Choroid plexus epithelial cell (primary cell): ENCODE results near the gene IFNA10.
"Not testable (repeated sequence)": the region's sequence is repeated elsewhere in the genome, so short reads cannot be mapped to it uniquely, and the experiment has no call there.

ENCODE experiments used
- DNase-seq: peaks from one replicate; pipeline ENCODE4 v3.0.0-alpha.2; 2010; ENCODE audit warnings: low read depth
- H3K4me3 ChIP-seq: 2 replicates; pipeline ENCODE4 v1.5.1; 2011; ENCODE audit warnings: low read depth, mild to moderate bottlenecking, control low read depth, low read length, moderate library complexity
- CTCF ChIP-seq: conservative IDR thresholded peaks from 2 replicates; pipeline ENCODE4 v1.5.1; 2011; ENCODE audit warnings: low read depth, mild to moderate bottlenecking, control low read depth, inconsistent platforms, low read length, moderate library complexity

The IFNA10 gene

GRCh38 chr9:21235468-21236359 is 28.8 kb upstream of the IFNA10 start:
- H3K4me3 ChIP-seq = not testable (repeated sequence)
- peak; percentile 75 for TF ChIP-seq CTCF
- DNase-seq = peak; percentile 74

- DNase-seq = no peak
- TF ChIP-seq CTCF = no peak
- H3K4me3 ChIP-seq = no peak overlapping the region
Measured at GRCh38 chr9:21234153-21234687, 27.3 kb upstream of the IFNA10 start.

GRCh38 chr9:21233258-21233657 is 26.3 kb upstream of the IFNA10 start:
- DNase-seq = no peak
- no peak overlapping the region for H3K4me3 ChIP-seq
- TF ChIP-seq CTCF = no peak

GRCh38 chr9:21228122-21228521 is 21.2 kb upstream of the IFNA10 start, which contains the start of gene IFNA17:
IFNA17 (minus strand) TSS chr9:21228222; CDS start chr9:21228173, 49 bp downstream.
- H3K4me3 ChIP-seq = no peak within 1 kb of the TSS
- TF ChIP-seq CTCF = no peak
- DNase-seq = no peak

GRCh38 chr9:21217211-21217610 is 10.3 kb upstream of the IFNA10 start, which contains the start of gene IFNA16:
IFNA16 (minus strand) TSS chr9:21217311; CDS start chr9:21217305, 6 bp downstream.
- DNase-seq, H3K4me3 ChIP-seq: not testable (repeated sequence)

- H3K4me3 ChIP-seq = not testable (repeated sequence)
- peak; percentile 67 for TF ChIP-seq CTCF
- DNase-seq = peak; percentile 37
Measured at GRCh38 chr9:21213411-21214326, 6.7 kb upstream of the IFNA10 start.

- DNase-seq, H3K4me3 ChIP-seq: not testable (repeated sequence)
Measured at GRCh38 chr9:21212160-21212559, 5.2 kb upstream of the IFNA10 start.

- not testable (repeated sequence) for H3K4me3 ChIP-seq, DNase-seq
Measured at GRCh38 chr9:21210782-21211181, 3.8 kb upstream of the IFNA10 start.
